Measurements from ENCODE around the gene SMTNL2. TPM values are rescaled to one million over a fixed set of nuclear protein-coding genes. Genes with fewer than 3 reads are reported as not detected.

The SMTNL2 gene
- total and polyA plus RNA-seq, 2 of the 4 experiments (the other 2 are of a cell fraction), result not detected

DNA sequence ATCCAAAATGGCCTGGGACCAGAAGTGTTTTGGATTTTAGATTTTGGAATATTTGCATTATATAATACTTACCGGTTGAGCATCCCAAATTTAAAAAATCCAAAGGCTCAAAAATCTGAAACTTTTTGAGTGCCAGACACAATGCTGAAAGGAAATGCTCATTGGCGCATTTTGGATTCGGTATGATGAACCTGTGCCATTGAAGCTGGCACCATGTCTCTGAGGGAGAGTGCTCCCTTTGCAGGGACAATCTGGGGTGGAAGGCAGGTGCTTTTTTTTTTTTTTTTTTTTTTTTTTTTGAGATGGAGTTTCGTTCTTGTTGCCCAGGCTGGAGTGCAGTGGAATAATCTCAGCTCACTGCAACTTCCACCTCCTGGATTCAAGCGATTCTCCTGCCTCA lies 17.7 kb downstream of the SMTNL2 start:
- no peak overlapping the region for H3K18ac ChIP-seq (ENCODE audit: low read depth, low read length)
- CTCF ChIA-PET, result no interaction called here

More for the DNA sequence above, 17.7 kb downstream of the SMTNL2 start:
- H3K9ac ChIP-seq (ENCODE audit: low read depth, low read length), result no peak overlapping the region
- H3K4me2 ChIP-seq (ENCODE audit: low read depth, low read length), result no peak overlapping the region
- H4K5ac ChIP-seq (ENCODE audit: low read depth, low read length), result no peak overlapping the region
- H3K56ac ChIP-seq (ENCODE audit: extremely low read depth, insufficient read depth, low read length), result no peak overlapping the region
- no peaks in the 10 kb centered on the region for H3K9me3 ChIP-seq (ENCODE audit: control insufficient read depth, insufficient read depth, low read length)
- H2BK20ac ChIP-seq (ENCODE audit: low read depth, low read length), result no peak overlapping the region
- no peak overlapping the region for H4K91ac ChIP-seq (ENCODE audit: insufficient read depth, low read depth, low read length)
- H2AK9ac ChIP-seq (replicated peaks; ENCODE audit: low read depth, low read length, poor library complexity), result no peak overlapping the region
- no peaks in the 10 kb centered on the region for H4K20me1 ChIP-seq (ENCODE audit: insufficient read depth, low read length)
- ATAC-seq (ENCODE audit: low read depth) (no peak), DNase-seq (no peak)
- H2AK5ac ChIP-seq (ENCODE audit: low read depth, low read length), result no peak overlapping the region
- no peak overlapping the region for H3K27ac ChIP-seq (ENCODE audit: insufficient read depth, low read length)
- intact Hi-C loops (cut with micrococcal nuclease) (no loop called here), dilution Hi-C loops (cut with HindIII; ENCODE audit: low sequenced_read_pairs, unreplicated experiment) (no loop called here), in situ Hi-C loops (cut with MboI; ENCODE audit: low sequenced_read_pairs) (no loop called here)
- BruUV-seq (replicated peaks), result no TSS peak
- H3K9me1 ChIP-seq (ENCODE audit: insufficient read depth, low read length), result peaks cover 3% of the 10 kb centered on the region; the same call in 1 of the 2 replicates
- H2AFZ ChIP-seq (replicated peaks; ENCODE audit: low read length, poor library complexity), result no peak overlapping the region
- H3K36me3 ChIP-seq (ENCODE audit: control insufficient read depth, insufficient read depth, low read length), result no peaks in the 10 kb centered on the region
- H3K4me3 ChIP-seq (ENCODE audit: insufficient read depth, low read depth, low read length), result no peak overlapping the region
- H3K4me1 ChIP-seq (ENCODE audit: control insufficient read depth, insufficient read depth, low read length), result peaks cover 20% of the 10 kb centered on the region; the same call in 1 of the 2 replicates
- no peak overlapping the region for H2BK120ac ChIP-seq (ENCODE audit: low read depth, low read length)
- no peak overlapping the region for H4K8ac ChIP-seq (ENCODE audit: low read depth in 2 of 2, low read length in 2 of 2)
- no peak overlapping the region for H3K14ac ChIP-seq (replicated peaks; ENCODE audit: low read depth, low read length)
- no peaks in the 10 kb centered on the region for H3K79me1 ChIP-seq (ENCODE audit: low read depth in 1 of 2, low read length in 2 of 2)
- H3K23ac ChIP-seq (ENCODE audit: low read depth, low read length), result no peak overlapping the region
- no peak overlapping the region for H2BK15ac ChIP-seq (ENCODE audit: low read depth, low read length)
- WGBS, 2 experiments (ENCODE audit: extremely low coverage in 2 of 2, insufficient read length in 1 of 2), result no CpG with 5 or more reads among the region's 5 CpGs
- H3K27me3 ChIP-seq (ENCODE audit: control insufficient read depth, insufficient read depth, low read length), result peaks cover 13% of the 10 kb centered on the region
- POLR2A ChIA-PET (ENCODE audit: unreplicated experiment), result no interaction called here
- no peak overlapping the region for H3K4ac ChIP-seq (ENCODE audit: low read depth, low read length)
- H2BK5ac ChIP-seq (ENCODE audit: low read depth, low read length, poor library complexity, severe bottlenecking), result no peak overlapping the region
- TF ChIP-seq CEBPB (IDR thresholded peaks at IDR 0.05; ENCODE audit: low read depth, low read length) (no peak), NFE2L2 (IDR thresholded peaks at IDR 0.05; ENCODE audit: low read depth, low read length) (no peak), RAD21 (IDR thresholded peaks at IDR 0.05; ENCODE audit: low read length) (no peak), MAZ (IDR thresholded peaks at IDR 0.05; ENCODE audit: borderline replicate concordance, low read depth, low read length) (no peak), FOS (IDR thresholded peaks at IDR 0.05; ENCODE audit: low read depth, low read length) (no peak), BHLHE40 (IDR thresholded peaks at IDR 0.05; ENCODE audit: low read depth, low read length) (no peak), MAFK (IDR thresholded peaks at IDR 0.05; ENCODE audit: low read depth, low read length) (no peak), RCOR1 (IDR thresholded peaks at IDR 0.05; ENCODE audit: insufficient replicate concordance, low read length) (no peak), CHD1 (IDR thresholded peaks at IDR 0.05; ENCODE audit: low read depth, low read length) (no peak), POLR2A (IDR thresholded peaks at IDR 0.05; ENCODE audit: low read depth, low read length) (no peak), SMC3 (IDR thresholded peaks at IDR 0.05; ENCODE audit: low read depth, low read length) (no peak), MXI1 (IDR thresholded peaks at IDR 0.05; ENCODE audit: borderline replicate concordance, low read depth, low read length) (no peak)
- TF ChIP-seq, protein P1, sequence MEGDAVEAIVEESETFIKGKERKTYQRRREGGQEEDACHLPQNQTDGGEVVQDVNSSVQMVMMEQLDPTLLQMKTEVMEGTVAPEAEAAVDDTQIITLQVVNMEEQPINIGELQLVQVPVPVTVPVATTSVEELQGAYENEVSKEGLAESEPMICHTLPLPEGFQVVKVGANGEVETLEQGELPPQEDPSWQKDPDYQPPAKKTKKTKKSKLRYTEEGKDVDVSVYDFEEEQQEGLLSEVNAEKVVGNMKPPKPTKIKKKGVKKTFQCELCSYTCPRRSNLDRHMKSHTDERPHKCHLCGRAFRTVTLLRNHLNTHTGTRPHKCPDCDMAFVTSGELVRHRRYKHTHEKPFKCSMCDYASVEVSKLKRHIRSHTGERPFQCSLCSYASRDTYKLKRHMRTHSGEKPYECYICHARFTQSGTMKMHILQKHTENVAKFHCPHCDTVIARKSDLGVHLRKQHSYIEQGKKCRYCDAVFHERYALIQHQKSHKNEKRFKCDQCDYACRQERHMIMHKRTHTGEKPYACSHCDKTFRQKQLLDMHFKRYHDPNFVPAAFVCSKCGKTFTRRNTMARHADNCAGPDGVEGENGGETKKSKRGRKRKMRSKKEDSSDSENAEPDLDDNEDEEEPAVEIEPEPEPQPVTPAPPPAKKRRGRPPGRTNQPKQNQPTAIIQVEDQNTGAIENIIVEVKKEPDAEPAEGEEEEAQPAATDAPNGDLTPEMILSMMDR (conservative IDR thresholded peaks at IDR 0.05; ENCODE audit: low read depth, low read length), result no peak
- TF ChIP-seq, protein P2, sequence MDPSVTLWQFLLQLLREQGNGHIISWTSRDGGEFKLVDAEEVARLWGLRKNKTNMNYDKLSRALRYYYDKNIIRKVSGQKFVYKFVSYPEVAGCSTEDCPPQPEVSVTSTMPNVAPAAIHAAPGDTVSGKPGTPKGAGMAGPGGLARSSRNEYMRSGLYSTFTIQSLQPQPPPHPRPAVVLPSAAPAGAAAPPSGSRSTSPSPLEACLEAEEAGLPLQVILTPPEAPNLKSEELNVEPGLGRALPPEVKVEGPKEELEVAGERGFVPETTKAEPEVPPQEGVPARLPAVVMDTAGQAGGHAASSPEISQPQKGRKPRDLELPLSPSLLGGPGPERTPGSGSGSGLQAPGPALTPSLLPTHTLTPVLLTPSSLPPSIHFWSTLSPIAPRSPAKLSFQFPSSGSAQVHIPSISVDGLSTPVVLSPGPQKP (IDR thresholded peaks at IDR 0.05; ENCODE audit: borderline replicate concordance, low read depth, low read length), result no peak

All from IMR-90 (cell line).